Mesendoderm (in vitro differentiated cells): Measurements from ENCODE around the gene AHRR.

Experiments
- DNase-seq: peaks from one replicate; pipeline ENCODE4 v3.0.0; 2013
- H2AK5ac ChIP-seq: 2 replicates; pipeline ENCODE4 v1.6.1; 2013; ENCODE audit warnings: low read length, inconsistent platforms
- H2BK120ac ChIP-seq: 2 replicates; pipeline ENCODE4 v1.6.1; 2013; ENCODE audit warnings: low read depth, mild to moderate bottlenecking, low read length, moderate library complexity, mixed read lengths
- H2BK15ac ChIP-seq: replicated peaks from 2 replicates; pipeline ENCODE4 v1.6.1; 2013; ENCODE audit warnings: low read depth, mild to moderate bottlenecking, moderate library complexity
- H2BK5ac ChIP-seq: 2 replicates; pipeline ENCODE4 v1.6.1; 2013; ENCODE audit warnings: low read length, inconsistent platforms
- H3K18ac ChIP-seq: 2 replicates; pipeline ENCODE4 v1.6.1; 2013; ENCODE audit warnings: mild to moderate bottlenecking, low read length, mixed read lengths
- H3K23ac ChIP-seq: one replicate; pipeline ENCODE4 v1.6.1; 2013; ENCODE audit warnings: low read length
- H3K27ac ChIP-seq: 2 replicates; pipeline ENCODE4 v1.5.1; 2013; ENCODE audit warnings: low read depth, mild to moderate bottlenecking, inconsistent platforms, low read length, moderate library complexity
- H3K27me3 ChIP-seq: 2 replicates; pipeline ENCODE4 v1.6.1; 2013; ENCODE audit warnings: low read length, control low read depth, mild to moderate bottlenecking, inconsistent platforms; ENCODE audit not compliant: insufficient read depth, poor library complexity
- H3K36me3 ChIP-seq: 2 replicates; pipeline ENCODE4 v1.6.1; 2013; ENCODE audit warnings: low read length, inconsistent platforms; ENCODE audit not compliant: control insufficient read depth, insufficient read depth
- H3K4ac ChIP-seq: one replicate; pipeline ENCODE4 v1.6.1; 2013; ENCODE audit warnings: low read depth, mild to moderate bottlenecking, low read length, moderate library complexity
- H3K4me1 ChIP-seq: 2 replicates; pipeline ENCODE4 v1.6.1; 2013; ENCODE audit warnings: low read depth, low read length, inconsistent platforms; ENCODE audit not compliant: control insufficient read depth
- H3K4me2 ChIP-seq: 2 replicates; pipeline ENCODE4 v1.6.1; 2013; ENCODE audit warnings: low read length
- H3K4me3 ChIP-seq: 2 replicates; pipeline ENCODE4 v1.5.1; 2013; ENCODE audit warnings: mild to moderate bottlenecking, low read length
- H3K56ac ChIP-seq: one replicate; pipeline ENCODE4 v1.6.1; 2013; ENCODE audit warnings: low read length
- H3K79me1 ChIP-seq: 2 replicates; pipeline ENCODE4 v1.6.1; 2013; ENCODE audit warnings: low read length, inconsistent platforms
- H3K79me2 ChIP-seq: 2 replicates; pipeline ENCODE4 v1.6.1; 2013; ENCODE audit warnings: mild to moderate bottlenecking, low read length; ENCODE audit not compliant: control insufficient read depth, insufficient read depth
- H3K9ac ChIP-seq: 2 replicates; pipeline ENCODE4 v1.6.1; 2013; ENCODE audit warnings: low read length, inconsistent platforms
- H4K5ac ChIP-seq: one replicate; pipeline ENCODE4 v1.6.1; 2013; ENCODE audit warnings: low read length
- H4K8ac ChIP-seq: one replicate; pipeline ENCODE4 v1.6.1; 2013; ENCODE audit warnings: low read depth, mild to moderate bottlenecking, control low read depth, low read length, moderate library complexity
- WGBS: extraction: QIAGEN DNeasy Blood & Tissue Kit; methylation state at CpG from one replicate; pipeline ENCODE4 v1.1.7; 2013; ENCODE audit warnings: low lambda C conversion rate, missing lambda C conversion rate; ENCODE audit not compliant: insufficient coverage; ENCODE audit errors: extremely low coverage; 5-methylcytosine and 5-hydroxymethylcytosine counted together

Gene AHRR

GRCh38 chr5:432201-432927, 110.8 kb downstream of the AHRR start:
- H3K9ac ChIP-seq, result no peak overlapping the region
- H3K27me3 ChIP-seq, result no peaks in the 10 kb centered on the region
- H3K27ac ChIP-seq, result no peak overlapping the region
- H3K79me1 ChIP-seq, result no peaks in the 10 kb centered on the region
- no peak overlapping the region for H2AK5ac ChIP-seq
- WGBS, result no CpG with 5 or more reads among the region's 18 CpGs
- H3K23ac ChIP-seq, result no peak overlapping the region
- no peak overlapping the region for H3K56ac ChIP-seq
- no peak overlapping the region for H4K8ac ChIP-seq
- no peak overlapping the region for H4K5ac ChIP-seq
- H3K36me3 ChIP-seq, result no peaks in the 10 kb centered on the region
- H2BK15ac ChIP-seq, result no peak overlapping the region
- H3K4me3 ChIP-seq, result no peak overlapping the region
- no peak overlapping the region for H3K4ac ChIP-seq
- no peak overlapping the region for H3K4me2 ChIP-seq
- H3K18ac ChIP-seq, result no peak overlapping the region
- DNase-seq, result no peak
- H2BK120ac ChIP-seq, result no peak overlapping the region
- no peaks in the 10 kb centered on the region for H3K4me1 ChIP-seq
- no peaks in the 10 kb centered on the region for H3K79me2 ChIP-seq
- no peak overlapping the region for H2BK5ac ChIP-seq

- Histone ChIP-seq H3K23ac (no peak overlapping the region), H3K36me3 (no peaks in the 10 kb centered on the region), H3K4me2 (no peak overlapping the region), H4K5ac (no peak overlapping the region), H2BK15ac (no peak overlapping the region), H3K79me2 (no peaks in the 10 kb centered on the region), H3K79me1 (no peaks in the 10 kb centered on the region), H4K8ac (no peak overlapping the region), H2AK5ac (no peak overlapping the region), H3K56ac (no peak overlapping the region), H3K18ac (no peak overlapping the region), H3K4ac (no peak overlapping the region), H3K4me3 (no peak overlapping the region), H3K27me3 (no peaks in the 10 kb centered on the region), H2BK5ac (no peak overlapping the region), H3K4me1 (no peaks in the 10 kb centered on the region), H3K27ac (no peak overlapping the region), H2BK120ac (no peak overlapping the region), H3K9ac (no peak overlapping the region)
- DNase-seq, result no peak
- no CpG with 5 or more reads among the region's 23 CpGs for WGBS
Observed at GRCh38 chr5:432928-433791, 111.6 kb downstream of the AHRR start.

- H3K4ac ChIP-seq, result no peak overlapping the region
- no peak overlapping the region for H4K8ac ChIP-seq
- no peaks in the 10 kb centered on the region for H3K79me1 ChIP-seq
- H4K5ac ChIP-seq, result no peak overlapping the region
- no peak overlapping the region for H3K18ac ChIP-seq
- no peaks in the 10 kb centered on the region for H3K36me3 ChIP-seq
- H3K23ac ChIP-seq, result no peak overlapping the region
- no peak overlapping the region for H3K4me3 ChIP-seq
- H2BK15ac ChIP-seq, result no peak overlapping the region
- no peak for DNase-seq
- H3K27ac ChIP-seq, result no peak overlapping the region
- H2BK5ac ChIP-seq, result no peak overlapping the region
- no peak overlapping the region for H2BK120ac ChIP-seq
- no peaks in the 10 kb centered on the region for H3K79me2 ChIP-seq
- no CpG with 5 or more reads among the region's 16 CpGs for WGBS
- no peaks in the 10 kb centered on the region for H3K4me1 ChIP-seq
- no peak overlapping the region for H2AK5ac ChIP-seq
- H3K27me3 ChIP-seq, result no peaks in the 10 kb centered on the region
- no peak overlapping the region for H3K9ac ChIP-seq
- H3K56ac ChIP-seq, result no peak overlapping the region
- H3K4me2 ChIP-seq, result no peak overlapping the region
Observed at GRCh38 chr5:433836-434235, 112.3 kb downstream of the AHRR start.

- Histone ChIP-seq H3K9ac (no peak overlapping the region), H3K79me1 (no peaks in the 10 kb centered on the region), H3K23ac (no peak overlapping the region), H3K27me3 (no peaks in the 10 kb centered on the region), H2BK15ac (no peak overlapping the region), H3K4me2 (no peak overlapping the region), H4K5ac (no peak overlapping the region), H3K18ac (no peak overlapping the region), H2BK120ac (no peak overlapping the region), H2AK5ac (no peak overlapping the region), H3K56ac (no peak overlapping the region), H3K4me3 (no peak overlapping the region), H3K4ac (no peak overlapping the region), H3K79me2 (no peaks in the 10 kb centered on the region), H3K4me1 (no peaks in the 10 kb centered on the region), H3K36me3 (no peaks in the 10 kb centered on the region), H3K27ac (no peak overlapping the region), H2BK5ac (no peak overlapping the region), H4K8ac (no peak overlapping the region)
- WGBS, result no CpG with 5 or more reads among the region's 26 CpGs
- DNase-seq, result no peak
Observed at GRCh38 chr5:434443-435146, 113.1 kb downstream of the AHRR start.

- no peak overlapping the region for H3K9ac ChIP-seq
- H3K56ac ChIP-seq, result no peak overlapping the region
- no peak overlapping the region for H2BK120ac ChIP-seq
- H3K4me1 ChIP-seq, result no peaks in the 10 kb centered on the region
- H3K18ac ChIP-seq, result no peak overlapping the region
- H3K4me2 ChIP-seq, result no peak overlapping the region
- WGBS, result no CpG with 5 or more reads among the region's 27 CpGs
- H4K8ac ChIP-seq, result no peak overlapping the region
- H3K36me3 ChIP-seq, result no peaks in the 10 kb centered on the region
- H4K5ac ChIP-seq, result no peak overlapping the region
- no peaks in the 10 kb centered on the region for H3K27me3 ChIP-seq
- H3K79me1 ChIP-seq, result no peaks in the 10 kb centered on the region
- no peak overlapping the region for H2BK5ac ChIP-seq
- no peak overlapping the region for H3K4ac ChIP-seq
- no peak for DNase-seq
- no peaks in the 10 kb centered on the region for H3K79me2 ChIP-seq
- H3K4me3 ChIP-seq, result no peak overlapping the region
- no peak overlapping the region for H2AK5ac ChIP-seq
- H3K23ac ChIP-seq, result no peak overlapping the region
- no peak overlapping the region for H3K27ac ChIP-seq
- no peak overlapping the region for H2BK15ac ChIP-seq
Observed at GRCh38 chr5:435156-435790, 113.8 kb downstream of the AHRR start.
